ENCODE measurements around the gene NR3C2. TPM values are rescaled to one million over a fixed set of nuclear protein-coding genes. Genes with fewer than 3 reads are reported as not detected.

Gene NR3C2
- total RNA-seq, 2 donors from 2014 or later, result 14.6 to 17.4 TPM

DNA sequence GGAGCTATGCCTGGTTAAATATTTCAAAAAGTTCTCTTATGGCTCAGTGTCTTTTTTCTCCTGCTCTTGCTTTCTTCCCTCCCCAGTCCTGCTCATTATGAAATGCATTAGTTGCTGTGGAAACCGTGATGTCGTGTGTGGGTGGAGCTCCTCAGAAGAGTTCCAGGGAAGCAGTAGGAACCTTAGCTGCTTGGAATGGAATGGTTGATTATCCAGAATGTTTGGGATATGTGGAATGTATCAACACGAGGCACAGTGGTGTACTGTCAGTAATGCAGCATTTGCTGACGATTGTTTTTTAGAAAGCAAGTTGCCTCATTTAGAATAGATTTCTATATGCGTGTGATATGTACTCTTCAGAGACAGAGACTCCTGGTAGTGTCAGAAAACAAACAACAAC is 377.1 kb downstream of the NR3C2 start:
- Histone ChIP-seq H3K27me3 (replicated peaks; ENCODE audit: insufficient read depth) (no peaks in the 10 kb centered on the region), H3K4me1 (replicated peaks) (no peaks in the 10 kb centered on the region), H3K27ac (no peak overlapping the region), H3K36me3 (no peaks in the 10 kb centered on the region), H3K4me3 (no peak overlapping the region), H3K9me3 (no peaks in the 10 kb centered on the region)
- intact Hi-C loops (cut with DNase I), result no loop called here
- WGBS, result 91% methylated on average over 5 of the region's 5 CpGs
- TF ChIP-seq, protein P1, sequence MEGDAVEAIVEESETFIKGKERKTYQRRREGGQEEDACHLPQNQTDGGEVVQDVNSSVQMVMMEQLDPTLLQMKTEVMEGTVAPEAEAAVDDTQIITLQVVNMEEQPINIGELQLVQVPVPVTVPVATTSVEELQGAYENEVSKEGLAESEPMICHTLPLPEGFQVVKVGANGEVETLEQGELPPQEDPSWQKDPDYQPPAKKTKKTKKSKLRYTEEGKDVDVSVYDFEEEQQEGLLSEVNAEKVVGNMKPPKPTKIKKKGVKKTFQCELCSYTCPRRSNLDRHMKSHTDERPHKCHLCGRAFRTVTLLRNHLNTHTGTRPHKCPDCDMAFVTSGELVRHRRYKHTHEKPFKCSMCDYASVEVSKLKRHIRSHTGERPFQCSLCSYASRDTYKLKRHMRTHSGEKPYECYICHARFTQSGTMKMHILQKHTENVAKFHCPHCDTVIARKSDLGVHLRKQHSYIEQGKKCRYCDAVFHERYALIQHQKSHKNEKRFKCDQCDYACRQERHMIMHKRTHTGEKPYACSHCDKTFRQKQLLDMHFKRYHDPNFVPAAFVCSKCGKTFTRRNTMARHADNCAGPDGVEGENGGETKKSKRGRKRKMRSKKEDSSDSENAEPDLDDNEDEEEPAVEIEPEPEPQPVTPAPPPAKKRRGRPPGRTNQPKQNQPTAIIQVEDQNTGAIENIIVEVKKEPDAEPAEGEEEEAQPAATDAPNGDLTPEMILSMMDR (IDR thresholded peaks at IDR 0.05), result no peak
- TF ChIP-seq POLR2AphosphoS5 (IDR thresholded peaks at IDR 0.05) (no peak), POLR2A (IDR thresholded peaks at IDR 0.05) (no peak)
- no peak for DNase-seq (ENCODE audit: low spot score)

DNA sequence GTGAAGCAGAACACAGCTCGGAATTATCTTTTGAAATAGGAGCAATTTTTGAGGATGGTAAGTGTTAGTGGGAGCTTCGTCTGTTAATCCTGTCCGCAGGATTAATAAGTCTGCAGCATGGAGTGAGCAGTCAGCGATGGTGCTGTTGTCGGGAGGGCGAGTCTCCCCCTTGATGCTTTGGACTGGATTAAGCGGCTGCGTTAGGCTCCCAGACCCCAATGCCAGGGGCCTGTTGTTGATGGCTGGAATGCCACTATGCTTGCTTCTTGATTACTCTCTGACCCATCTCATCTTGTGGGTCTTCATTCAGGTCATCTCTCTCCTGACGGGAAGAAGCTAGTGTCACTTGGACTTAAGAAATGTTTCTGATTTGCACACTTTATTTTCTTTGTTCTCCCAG is 377.8 kb downstream of the NR3C2 start:
- intact Hi-C loops (cut with DNase I), result no loop called here
- Histone ChIP-seq H3K4me3 (no peak overlapping the region), H3K36me3 (no peaks in the 10 kb centered on the region), H3K9me3 (no peaks in the 10 kb centered on the region), H3K27me3 (replicated peaks; ENCODE audit: insufficient read depth) (no peaks in the 10 kb centered on the region), H3K27ac (no peak overlapping the region), H3K4me1 (replicated peaks) (no peaks in the 10 kb centered on the region)
- 95% methylated on average over 9 of the region's 9 CpGs for WGBS
- no peak for DNase-seq (ENCODE audit: low spot score)
- TF ChIP-seq POLR2AphosphoS5 (IDR thresholded peaks at IDR 0.05) (no peak), POLR2A (IDR thresholded peaks at IDR 0.05) (no peak)
- TF ChIP-seq, protein P1 (IDR thresholded peaks at IDR 0.05), result no peak

DNA sequence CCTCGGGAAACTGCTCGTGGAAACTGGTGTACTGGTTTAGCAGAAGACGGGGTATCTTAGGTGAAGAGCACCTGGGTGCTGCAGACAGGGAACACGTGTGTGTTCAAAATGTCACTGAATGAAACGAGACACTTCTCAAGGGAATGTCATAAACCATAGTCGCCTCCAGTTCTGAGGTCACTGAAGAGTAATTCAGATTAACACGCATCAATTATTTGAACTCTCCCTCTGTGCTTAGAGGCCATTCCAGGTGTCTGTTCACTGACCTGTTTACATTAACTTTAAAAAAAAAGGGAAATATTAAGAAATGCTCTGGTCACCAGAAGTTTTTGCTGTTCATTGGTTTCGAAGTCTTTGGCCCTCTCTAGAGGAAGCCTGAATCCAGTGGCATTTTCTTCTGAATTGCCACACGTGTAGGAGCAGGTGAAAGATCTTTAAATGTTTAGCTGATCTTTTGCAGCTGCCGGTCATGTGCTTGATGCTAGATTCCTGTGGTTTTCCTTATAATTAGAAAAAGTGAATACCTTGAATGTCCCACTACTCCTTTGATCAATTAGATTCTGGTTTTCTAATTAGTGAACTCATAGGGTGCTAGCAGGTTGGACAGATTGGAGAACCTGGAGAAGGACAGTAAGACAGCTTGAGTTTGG is 379.8 kb downstream of the NR3C2 start:
- Histone ChIP-seq H3K9me3 (no peaks in the 10 kb centered on the region), H3K27ac (no peak overlapping the region), H3K4me3 (no peak overlapping the region), H3K4me1 (replicated peaks) (no peaks in the 10 kb centered on the region), H3K27me3 (replicated peaks; ENCODE audit: insufficient read depth) (no peaks in the 10 kb centered on the region), H3K36me3 (no peaks in the 10 kb centered on the region)
- 91% methylated on average over 10 of the region's 10 CpGs for WGBS
- no peak for DNase-seq (ENCODE audit: low spot score)
- intact Hi-C loops (cut with DNase I), result no loop called here
- TF ChIP-seq POLR2A (IDR thresholded peaks at IDR 0.05) (no peak), POLR2AphosphoS5 (IDR thresholded peaks at IDR 0.05) (no peak)
- TF ChIP-seq, protein P1 (IDR thresholded peaks at IDR 0.05), result no peak

DNA sequence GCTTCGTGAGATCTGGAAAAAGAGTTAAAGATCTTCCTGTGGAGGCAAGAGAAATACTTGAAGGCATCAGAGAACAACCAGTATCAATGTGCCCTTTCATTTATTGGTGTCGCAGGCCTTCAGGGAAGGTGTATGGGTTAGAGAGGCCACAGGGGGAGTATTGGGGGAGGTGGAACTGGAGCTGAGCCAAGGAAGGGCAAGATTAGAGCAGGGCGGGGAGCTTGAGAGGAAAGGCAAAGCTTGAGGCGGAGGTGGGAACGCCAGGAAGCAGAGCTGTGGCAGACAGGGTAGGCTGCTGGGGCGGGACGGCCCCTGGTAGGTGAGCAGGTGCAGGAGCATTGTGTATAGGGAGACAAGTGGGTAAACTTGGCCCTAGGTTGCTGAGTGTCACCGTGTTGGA is 380.4 kb downstream of the NR3C2 start:
- no peaks in the 10 kb centered on the region for H3K27me3 ChIP-seq (replicated peaks; ENCODE audit: insufficient read depth)
- TF ChIP-seq POLR2A (IDR thresholded peaks at IDR 0.05), result no peak
- TF ChIP-seq POLR2AphosphoS5 (IDR thresholded peaks at IDR 0.05), result no peak
- TF ChIP-seq, protein P1 (IDR thresholded peaks at IDR 0.05), result no peak
- H3K36me3 ChIP-seq, result no peaks in the 10 kb centered on the region
- intact Hi-C loops (cut with DNase I), result no loop called here
- no peak overlapping the region for H3K4me3 ChIP-seq
- H3K27ac ChIP-seq, result no peak overlapping the region
- no peaks in the 10 kb centered on the region for H3K4me1 ChIP-seq (replicated peaks)
- no peak for DNase-seq (ENCODE audit: low spot score)
- no peaks in the 10 kb centered on the region for H3K9me3 ChIP-seq
- WGBS, result 53% methylated on average over 8 of the region's 8 CpGs

DNA sequence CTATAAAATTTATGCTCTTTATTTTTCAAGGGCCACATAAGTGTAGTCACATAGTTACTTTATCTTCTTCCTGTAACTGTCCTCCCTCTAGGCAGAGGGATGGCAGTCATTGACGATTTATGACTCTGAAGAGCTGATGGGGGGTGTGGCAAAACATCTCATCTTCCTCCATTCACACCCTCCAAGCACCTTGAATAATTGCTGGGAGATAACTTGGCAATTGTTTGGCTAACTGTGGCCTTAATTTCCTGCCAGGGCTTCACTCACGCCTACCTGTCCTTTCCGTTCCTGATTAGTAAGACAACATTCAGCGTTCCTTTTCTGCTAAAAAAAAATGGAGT is 381.1 kb downstream of the NR3C2 start:
- H3K9me3 ChIP-seq, result no peaks in the 10 kb centered on the region
- TF ChIP-seq POLR2A (IDR thresholded peaks at IDR 0.05) (no peak), POLR2AphosphoS5 (IDR thresholded peaks at IDR 0.05) (no peak)
- TF ChIP-seq, protein P1 (IDR thresholded peaks at IDR 0.05), result no peak
- no peaks in the 10 kb centered on the region for H3K4me1 ChIP-seq (replicated peaks)
- H3K36me3 ChIP-seq, result no peaks in the 10 kb centered on the region
- H3K4me3 ChIP-seq, result no peak overlapping the region
- intact Hi-C loops (cut with DNase I), result no loop called here
- no peaks in the 10 kb centered on the region for H3K27me3 ChIP-seq (replicated peaks; ENCODE audit: insufficient read depth)
- H3K27ac ChIP-seq, result no peak overlapping the region
- no peak for DNase-seq (ENCODE audit: low spot score)
- 18% methylated on average over 4 of the region's 4 CpGs for WGBS

Measured in prostate gland (tissue), 2 donors.